Activated CD4-positive, alpha-beta T cell treated with anti-CD3 and anti-CD28 coated beads, Interleukin-2, Interleukin-4, amounts not matched to agents 100 ng/mL and 50 ng/mL, durations not matched to agents 16 hours and 8 hours (primary cell): ENCODE results near the gene RPS6KA5.

ENCODE experiments used
- DNase-seq: peaks from one replicate; pipeline ENCODE4 v3.0.0-alpha.2; 2020; ENCODE audit warnings: low spot score

The RPS6KA5 gene

DNA sequence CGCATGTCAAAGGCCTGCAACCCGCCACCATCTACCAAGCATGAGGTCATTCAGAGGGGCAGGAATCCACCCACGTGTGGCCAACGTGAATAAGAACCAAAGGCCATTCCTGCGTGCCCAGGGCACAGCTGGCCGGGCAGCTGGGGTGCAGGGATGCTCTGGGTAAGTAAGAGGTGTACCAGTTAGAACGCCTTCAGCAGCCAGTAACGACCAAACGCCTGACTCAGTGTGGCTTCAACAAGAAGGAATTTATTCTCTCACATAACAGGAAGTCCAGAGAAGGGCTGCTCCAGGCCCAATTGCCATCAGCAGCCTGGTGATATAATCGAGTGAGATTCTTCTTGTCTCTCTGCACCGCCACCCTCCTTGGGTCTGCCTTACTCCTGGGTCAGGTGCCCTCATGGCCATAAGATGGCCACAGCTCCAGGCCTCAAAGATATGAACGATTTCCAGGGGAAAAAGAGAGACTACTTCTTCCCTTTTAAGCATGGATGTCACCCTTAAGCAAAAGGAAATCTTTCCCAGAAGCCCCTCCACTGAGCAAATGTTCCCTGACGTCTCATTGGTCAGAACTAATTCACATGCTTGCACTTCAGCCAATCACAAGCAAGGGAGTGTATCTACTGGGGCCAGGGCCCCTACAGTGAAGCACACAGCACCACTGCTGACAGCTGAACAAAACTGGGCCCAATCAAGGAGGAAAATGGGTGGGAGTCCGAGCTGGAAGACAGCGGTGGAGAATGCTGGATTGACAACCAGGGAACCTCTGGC, 251.5 kb downstream of the RPS6KA5 start:
- DNase-seq = no peak

DNA sequence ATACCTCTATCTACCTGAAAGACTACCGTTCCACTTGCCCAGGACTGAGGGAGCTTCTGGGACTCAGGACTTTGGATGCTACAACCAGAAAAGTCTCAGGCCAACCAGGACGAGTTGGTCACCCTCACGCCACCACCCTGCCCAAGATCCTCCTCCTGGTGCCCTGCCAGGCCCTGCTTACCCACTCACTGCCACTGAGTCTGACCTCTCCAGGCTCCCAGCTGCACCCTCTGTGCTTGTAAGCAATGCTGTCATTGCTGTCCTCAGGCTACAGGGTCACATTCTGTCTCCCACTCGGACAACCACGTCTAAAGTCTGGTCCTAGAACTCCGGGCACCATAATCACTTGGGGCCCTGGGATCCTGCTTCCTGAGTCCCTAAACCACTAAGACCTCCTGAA, 253.4 kb downstream of the RPS6KA5 start:
- no peak for DNase-seq

DNA sequence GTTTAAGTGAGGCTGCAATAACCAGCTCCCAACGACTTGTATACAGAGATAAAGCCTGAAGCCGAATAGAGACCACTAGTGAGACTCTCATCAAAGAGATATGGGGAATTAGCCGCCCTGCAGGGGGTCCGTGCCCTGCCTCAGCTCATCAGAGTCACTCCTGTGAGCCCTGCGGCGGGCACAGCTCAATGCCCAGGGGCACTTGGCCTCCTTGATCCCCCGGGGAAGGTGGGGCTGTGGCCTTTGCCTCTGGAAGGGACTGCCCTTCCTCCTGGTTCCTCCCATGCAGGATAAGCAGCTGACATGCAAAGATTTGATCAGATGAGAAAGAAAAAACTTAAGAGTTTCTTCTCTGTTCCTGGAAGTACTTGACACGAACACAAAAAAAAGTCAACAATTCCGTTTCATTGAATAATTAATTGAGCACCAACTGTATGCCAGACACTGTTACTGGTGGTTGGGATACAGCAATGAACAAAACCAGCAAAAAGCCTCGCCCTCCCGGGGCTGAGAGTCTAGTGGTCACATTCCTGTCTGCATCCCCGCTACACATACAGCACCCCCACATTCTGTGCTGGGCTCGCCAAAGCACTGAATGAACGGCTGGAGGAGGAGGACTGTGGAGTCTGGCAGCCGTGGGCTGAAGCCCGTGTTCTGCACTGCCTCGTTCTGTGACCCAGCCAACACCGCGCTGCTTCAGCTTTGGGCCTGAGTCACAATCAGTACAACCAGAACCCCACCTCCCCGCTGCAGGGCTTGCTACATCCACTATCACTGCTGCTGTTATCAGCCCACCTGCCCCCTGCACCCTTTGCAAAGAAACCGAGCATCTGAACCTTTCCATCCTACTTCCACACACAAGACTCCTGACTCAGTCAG, 254.5 kb downstream of the RPS6KA5 start:
- DNase-seq = no peak

DNA sequence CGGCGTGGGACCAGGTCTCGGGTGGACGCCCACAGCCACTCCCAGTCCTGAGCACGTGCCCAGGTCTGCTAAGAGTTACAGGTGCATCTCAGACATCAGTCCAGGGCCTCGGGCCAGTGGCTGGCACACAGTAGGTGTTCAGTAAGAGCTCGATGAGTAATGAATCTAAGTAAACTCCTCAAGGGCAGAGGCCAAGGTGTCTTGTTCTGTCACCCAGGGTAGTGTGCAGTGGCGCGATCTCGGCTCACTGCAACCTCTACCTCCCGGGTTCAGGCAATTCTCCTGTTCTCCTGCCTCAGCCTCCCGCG, 255.4 kb downstream of the RPS6KA5 start:
- DNase-seq = no peak

DNA sequence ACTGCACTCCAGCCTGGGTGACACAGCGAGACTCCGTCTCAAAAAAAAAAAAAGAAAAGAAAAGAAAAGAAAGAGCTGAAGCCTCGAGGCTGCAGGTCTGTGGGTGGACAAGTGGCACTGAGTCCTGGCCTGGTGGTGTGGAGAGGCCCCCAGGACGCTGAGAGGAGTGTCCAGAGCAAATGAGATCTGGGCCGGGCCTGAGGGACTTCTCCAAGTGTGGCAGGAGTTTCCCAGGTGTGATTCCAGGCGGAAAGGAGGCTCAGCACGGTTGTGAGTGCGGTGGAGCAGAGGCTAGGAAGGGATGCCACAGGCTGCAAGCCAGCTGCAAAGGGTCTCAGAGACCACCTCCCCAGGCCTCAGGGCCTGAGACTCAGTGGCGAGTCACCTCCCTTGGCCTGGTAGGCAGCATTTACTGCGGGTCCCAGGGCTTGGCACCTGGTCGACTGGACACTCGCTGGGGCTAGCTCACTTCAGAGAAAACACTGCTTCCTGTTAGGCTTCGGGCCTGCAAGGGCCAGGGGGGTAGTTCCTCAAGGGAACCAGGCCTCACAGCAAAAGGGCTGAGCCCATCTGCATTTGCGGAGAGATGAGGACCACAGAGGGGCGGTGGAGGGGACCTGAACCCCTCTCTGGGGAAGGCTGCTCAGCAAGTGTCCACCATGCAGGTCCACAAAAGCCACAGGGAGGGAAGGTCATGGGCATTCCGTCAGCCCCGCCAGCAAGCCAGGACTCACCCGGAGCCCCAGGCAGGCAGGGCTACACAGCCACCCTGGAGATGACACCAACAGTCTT, 256.0 kb downstream of the RPS6KA5 start:
- no peak for DNase-seq

DNA sequence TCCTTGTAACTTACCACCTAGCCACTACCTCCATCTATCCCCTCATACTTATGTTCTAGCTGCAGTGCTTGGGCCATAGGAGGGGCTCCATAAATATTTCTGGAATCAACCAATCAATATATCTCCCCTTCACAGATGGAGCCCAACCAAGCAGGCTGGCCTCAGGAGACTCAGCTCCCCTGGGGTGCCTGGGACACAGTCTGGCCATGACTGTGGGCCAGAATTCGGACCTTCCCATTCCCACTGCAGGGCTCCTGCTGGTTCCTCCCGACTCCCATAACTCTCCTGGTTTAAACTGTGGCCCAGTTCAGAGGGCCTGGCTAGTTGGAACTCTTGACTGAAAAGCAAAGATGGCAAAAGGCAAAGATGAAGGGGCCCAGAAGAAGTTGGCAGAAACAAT, 257.2 kb downstream of the RPS6KA5 start:
- no peak for DNase-seq

DNA sequence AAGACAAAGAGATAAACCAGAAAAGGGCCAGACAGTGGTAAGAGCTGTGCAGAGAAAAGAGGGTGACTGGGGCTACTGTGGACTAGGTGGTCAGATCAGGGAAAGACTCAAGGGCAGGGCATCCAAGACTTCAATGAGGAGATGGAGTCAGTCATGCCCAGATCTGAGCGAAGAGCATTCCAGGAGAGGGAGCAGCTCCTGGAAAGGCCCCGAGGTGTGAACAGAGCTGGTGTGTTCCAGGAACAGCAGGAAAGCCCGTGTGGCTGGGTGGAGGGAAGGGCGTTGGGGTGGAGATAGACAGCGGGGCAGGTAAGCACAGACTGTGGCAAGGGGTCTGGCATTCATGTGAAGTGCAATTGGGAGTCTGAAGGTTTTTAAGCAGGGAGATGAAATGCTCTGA, 261.0 kb downstream of the RPS6KA5 start:
- no peak for DNase-seq

DNA sequence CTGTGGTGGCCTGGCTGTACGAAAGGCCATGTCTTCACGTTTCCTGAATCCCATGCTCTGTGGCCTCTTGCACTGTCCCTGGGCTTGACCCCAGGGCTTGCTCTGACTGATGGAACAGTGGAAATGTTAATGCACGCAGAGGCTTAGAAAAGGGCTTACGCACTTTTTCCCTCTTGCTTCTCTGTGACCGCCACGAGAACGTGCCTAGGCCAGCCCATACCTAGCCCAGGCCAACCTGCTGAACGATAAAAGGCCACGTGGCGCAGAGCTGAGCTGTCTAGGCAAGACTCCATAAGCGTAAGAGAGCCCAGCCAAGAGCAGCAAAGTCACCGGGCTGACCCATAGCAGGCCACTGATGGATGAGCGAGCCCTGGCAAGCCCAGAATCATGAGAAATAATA, 262.5 kb downstream of the RPS6KA5 start:
- no peak for DNase-seq
